ENCODE results near the gene RALGPS2.

RALGPS2 gene

GRCh38 chr1:178810585-178810984 is 85.5 kb downstream of the RALGPS2 start:
- H3K9ac ChIP-seq (ENCODE audit: low read length), result no peak overlapping the region
- H3K9me3 ChIP-seq (ENCODE audit: insufficient read depth, low read length), result no peaks in the 10 kb centered on the region
- peaks cover 9% of the 10 kb centered on the region; the same call in 1 of the 2 replicates for H3F3A ChIP-seq (ENCODE audit: insufficient read depth)
- no peaks in the 10 kb centered on the region for H3K27me3 ChIP-seq (ENCODE audit: low read length)
- H3K36me3 ChIP-seq (ENCODE audit: low read length), result peaks cover 33% of the 10 kb centered on the region
- peaks cover 4% of the 10 kb centered on the region; the same call in 1 of the 2 replicates for H4K20me1 ChIP-seq (ENCODE audit: low read depth, low read length)
- peaks cover 39% of the 10 kb centered on the region for H3K79me2 ChIP-seq (ENCODE audit: insufficient read depth, low read length)
- H3K4me3 ChIP-seq (ENCODE audit: insufficient read depth, low read length, poor library complexity, severe bottlenecking), result no peak overlapping the region
- TF ChIP-seq CTCF (IDR thresholded peaks at IDR 0.05; ENCODE audit: insufficient read depth, low read length, poor library complexity, severe bottlenecking) (no peak), EZH2phosphoT487 (conservative IDR thresholded peaks at IDR 0.05; ENCODE audit: low read length) (no peak)
- no peak overlapping the region for H2AFZ ChIP-seq (ENCODE audit: low read depth, low read length, severe bottlenecking)
- no peaks in the 10 kb centered on the region for H3K9me2 ChIP-seq (replicated peaks; ENCODE audit: insufficient read depth, low read length)
- H3K4me2 ChIP-seq (ENCODE audit: low read depth, low read length, poor library complexity, severe bottlenecking), result no peak overlapping the region
- no peak overlapping the region for H3K27ac ChIP-seq (ENCODE audit: low read depth, low read length)

GRCh38 chr1:178818416-178818815 is 93.4 kb downstream of the RALGPS2 start:
- TF ChIP-seq CTCF (IDR thresholded peaks at IDR 0.05; ENCODE audit: insufficient read depth, low read length, poor library complexity, severe bottlenecking), result no peak
- TF ChIP-seq EZH2phosphoT487 (conservative IDR thresholded peaks at IDR 0.05; ENCODE audit: low read length), result no peak
- H3K27me3 ChIP-seq (ENCODE audit: low read length), result no peaks in the 10 kb centered on the region
- H3K27ac ChIP-seq (ENCODE audit: low read depth, low read length), result no peak overlapping the region
- H3K9me2 ChIP-seq (replicated peaks; ENCODE audit: insufficient read depth, low read length), result no peaks in the 10 kb centered on the region
- no peak overlapping the region for H3K4me2 ChIP-seq (ENCODE audit: low read depth, low read length, poor library complexity, severe bottlenecking)
- H3K79me2 ChIP-seq (ENCODE audit: insufficient read depth, low read length), result peaks cover 26% of the 10 kb centered on the region
- no peak overlapping the region for H3K4me3 ChIP-seq (ENCODE audit: insufficient read depth, low read length, poor library complexity, severe bottlenecking)
- H3K9ac ChIP-seq (ENCODE audit: low read length), result no peak overlapping the region
- no peaks in the 10 kb centered on the region for H3K9me3 ChIP-seq (ENCODE audit: insufficient read depth, low read length)
- no peaks in the 10 kb centered on the region for H4K20me1 ChIP-seq (ENCODE audit: low read depth, low read length)
- H3K36me3 ChIP-seq (ENCODE audit: low read length), result peaks cover 35% of the 10 kb centered on the region
- H2AFZ ChIP-seq (ENCODE audit: low read depth, low read length, severe bottlenecking), result no peak overlapping the region
- peaks cover 6% of the 10 kb centered on the region; the same call in 1 of the 2 replicates for H3F3A ChIP-seq (ENCODE audit: insufficient read depth)

- Histone ChIP-seq H3K9ac (ENCODE audit: low read length) (no peak overlapping the region), H3K4me2 (ENCODE audit: low read depth, low read length, poor library complexity, severe bottlenecking) (no peak overlapping the region), H4K20me1 (ENCODE audit: low read depth, low read length) (no peaks in the 10 kb centered on the region), H3K79me2 (ENCODE audit: insufficient read depth, low read length) (peaks cover 20% of the 10 kb centered on the region), H3K36me3 (ENCODE audit: low read length) (peaks cover 29% of the 10 kb centered on the region; the same call in 1 of the 2 replicates), H3K9me2 (replicated peaks; ENCODE audit: insufficient read depth, low read length) (no peaks in the 10 kb centered on the region), H3F3A (ENCODE audit: insufficient read depth) (no peaks in the 10 kb centered on the region), H2AFZ (ENCODE audit: low read depth, low read length, severe bottlenecking) (no peak overlapping the region), H3K4me3 (ENCODE audit: insufficient read depth, low read length, poor library complexity, severe bottlenecking) (no peak overlapping the region), H3K27me3 (ENCODE audit: low read length) (no peaks in the 10 kb centered on the region), H3K9me3 (ENCODE audit: insufficient read depth, low read length) (no peaks in the 10 kb centered on the region), H3K27ac (ENCODE audit: low read depth, low read length) (no peak overlapping the region)
- TF ChIP-seq EZH2phosphoT487 (conservative IDR thresholded peaks at IDR 0.05; ENCODE audit: low read length), result no peak
- no peak for TF ChIP-seq CTCF (IDR thresholded peaks at IDR 0.05; ENCODE audit: insufficient read depth, low read length, poor library complexity, severe bottlenecking)
Measured at GRCh38 chr1:178819123-178819522, 94.1 kb downstream of the RALGPS2 start.

All from SU-DHL-6 (cell line).